HG03457 (cell line): ENCODE data around the gene DNLZ.

Experiments used
- ATAC-seq: cut with Tn5 transposase; IDR thresholded peaks from one replicate; pipeline ENCODE4 v1.9.1; 2021; ENCODE audit warnings: moderate number of reproducible peaks; ENCODE audit not compliant: unreplicated experiment

The DNLZ gene

GRCh38 chr9:136345281-136346156, 18.0 kb downstream of the DNLZ start:
- no peak for ATAC-seq

GRCh38 chr9:136344544-136345280, 18.8 kb downstream of the DNLZ start:
- ATAC-seq, result no peak

GRCh38 chr9:136343884-136344269, 19.7 kb downstream of the DNLZ start:
- ATAC-seq, result no peak

GRCh38 chr9:136343121-136343883, 20.2 kb downstream of the DNLZ start:
- no peak for ATAC-seq

GRCh38 chr9:136342181-136343120, 21.1 kb downstream of the DNLZ start:
- no peak for ATAC-seq

GRCh38 chr9:136341769-136342168, 21.8 kb downstream of the DNLZ start:
- no peak for ATAC-seq

- no peak for ATAC-seq
Observed at GRCh38 chr9:136341042-136341655, 22.4 kb downstream of the DNLZ start.

- ATAC-seq, result no peak
Observed at GRCh38 chr9:136340356-136341041, 23.0 kb downstream of the DNLZ start.

- ATAC-seq, result no peak
Observed at GRCh38 chr9:136339958-136340310, 23.6 kb downstream of the DNLZ start.

GRCh38 chr9:136339173-136339957, 24.2 kb downstream of the DNLZ start:
- no peak for ATAC-seq

GRCh38 chr9:136338511-136338910, 25.0 kb downstream of the DNLZ start:
- no peak for ATAC-seq

GRCh38 chr9:136337416-136338395, 25.8 kb downstream of the DNLZ start:
- ATAC-seq, result no peak

GRCh38 chr9:136336881-136337280, 26.7 kb downstream of the DNLZ start:
- no peak for ATAC-seq

GRCh38 chr9:136336156-136336870, 27.2 kb downstream of the DNLZ start:
- no peak for ATAC-seq

- no peak for ATAC-seq
Observed at GRCh38 chr9:136335296-136336155, 28.0 kb downstream of the DNLZ start.

GRCh38 chr9:136334541-136334940, 29.0 kb downstream of the DNLZ start:
- no peak for ATAC-seq
